Heart right ventricle (tissue), 16 donors: Measurements from ENCODE around the gene CENPN. TPM values are rescaled to one million over a fixed set of nuclear protein-coding genes. Genes with fewer than 3 reads are reported as not detected.
A peak's percentile ranks its signal among the peaks of the same experiment; 100 is the strongest.

ENCODE experiments used
- ATAC-seq, 8 donors: fragments of 200-7000 bp; cut with Tn5 transposase; one replicate each; pipeline ENCODE4 v1.9.1; 2020; ENCODE audit warnings: mild to moderate bottlenecking in 8 of 8, moderate library complexity in 8 of 8, moderate number of reproducible peaks in 1 of 8
- DNase-seq, 2 donors: peaks; one replicate each; pipeline ENCODE4 v3.0.0-alpha.2; 2020
- H3K27ac ChIP-seq, 10 donors: fragments of 200-600 bp; sonication (generic) in 2 of 10; one replicate each; pipeline versions ENCODE4 v1.5.0 to v1.8.0; 2020 to 2022; ENCODE audit warnings: mild to moderate bottlenecking in 3 of 10
- H3K27me3 ChIP-seq, 7 donors: fragments of 200-600 bp; one replicate each; pipeline ENCODE4 v1.8.0; 2021 to 2022; ENCODE audit warnings: mild to moderate bottlenecking in 2 of 7
- H3K36me3 ChIP-seq, 9 donors: fragments of 200-600 bp; sonication (generic) in 1 of 9; one replicate each; pipeline versions ENCODE4 v1.5.0 to v1.8.0; 2020 to 2022; ENCODE audit warnings: mild to moderate bottlenecking in 2 of 9
- H3K4me1 ChIP-seq, 9 donors: fragments of 200-600 bp; sonication (generic) in 1 of 9; one replicate each; pipeline versions ENCODE4 v1.5.0 to v1.8.0; 2020 to 2022; ENCODE audit warnings: mild to moderate bottlenecking in 4 of 9
- H3K4me3 ChIP-seq, 10 donors: fragments of 200-600 bp; sonication (generic) in 2 of 10; one replicate each; pipeline versions ENCODE4 v1.5.0 to v1.8.0; 2020 to 2022; ENCODE audit warnings: mild to moderate bottlenecking in 7 of 10, moderate library complexity in 2 of 10
- H3K9me3 ChIP-seq, 11 donors: fragments of 200-600 bp in 10 of 11; sonication (generic) in 2 of 11; one replicate each; pipeline versions ENCODE4 v1.5.0 to v1.8.0; 2013 to 2022; ENCODE audit warnings: mild to moderate bottlenecking in 2 of 11, control low read depth in 1 of 11, moderate library complexity in 1 of 11
- CTCF ChIP-seq, 9 donors: fragments of 200-600 bp; sonication (generic) in 2 of 9; IDR thresholded peaks; one replicate each; pipeline versions ENCODE4 v1.5.0 to v1.8.0; 2021 to 2022; ENCODE audit warnings: antibody characterized with exemption in 9 of 9, mild to moderate bottlenecking in 5 of 9, moderate library complexity in 1 of 9
- WGBS, 2 donors: extraction: QIAGEN DNeasy Blood & Tissue Kit; methylation state at CpG; one replicate each; pipeline ENCODE4 v1.1.7; 2013; ENCODE audit warnings: inconsistent platforms in 1 of 2; 5-methylcytosine and 5-hydroxymethylcytosine counted together
- intact Hi-C, 10 donors: fragments of 100-400 bp; cut with DNase I; formaldehyde crosslinking; loops; one replicate each; pipeline versions ENCODE4 v1.11.1 to v1.14.2; 2022
- polyA plus RNA-seq, 2 donors: library from polyadenylated mRNA; stranded (reverse); fragments of 200-250 nt; gene quantifications; one replicate each; pipeline ENCODE4 v1.2.3, GENCODE V29; 2013
- total RNA-seq, 10 donors: library from RNA; stranded (reverse); fragmentation: NEBNext Ultra II Directional in 3 of 10; extraction: Animal tissue kit (Norgen Biotek cat#: 25700) in 3 of 10; gene quantifications; one replicate each; pipeline versions ENCODE4 v1.2.1 to v1.2.4, GENCODE V29; 2021 to 2023
- donor health status: Arrhythmogenic right ventricular cardiomyopathy.
- donor health status: ischemic (EF 13 %, LVEDD 7.1; RV severe dilation, severe dysfunction).
- donor health status: healthy with polysubstance abuse.
- donor health status: DM: no; HTN: yes; CAD: no.
- donor health status: DM: no; HTN: no; CAD: no.
- donor health status: ischemic (EF 25% LVEDD 6.9; RV normal size, moderate dysfunction).
- donor health status: ischemic (EF 25% LVEDD 5.7; RV mildly dilated, moderate dysfunction).
- donor health status: healthy.
- donor health status: DM: yes; HTN: yes; CAD: no.
- donor health status: Ischemic cardiomyopathy.
- donor health status: ischemic (EF 35%, LVEDD 5.7; RV mildly dilated, moderate dysfunction).
- donor health status: nonischemic (EF 11% LVEDD 7.7; RV severe dilation, severe dysfunction).
- donor health status: DM: yes; HTN: yes; CAD: no.
- donor health status: PGD.
- donor health status: ischemic (EF 29% LVEDD 5.4; RV normal size, mild dysfunction).
- donor health status: nonischemic (EF 23%, LVEDD 6.1; RV moderate dilation, normal function).

Gene CENPN
- total and polyA plus RNA-seq, 12 donors = 0.95 to 16.2 (median 9.5) TPM

DNA sequence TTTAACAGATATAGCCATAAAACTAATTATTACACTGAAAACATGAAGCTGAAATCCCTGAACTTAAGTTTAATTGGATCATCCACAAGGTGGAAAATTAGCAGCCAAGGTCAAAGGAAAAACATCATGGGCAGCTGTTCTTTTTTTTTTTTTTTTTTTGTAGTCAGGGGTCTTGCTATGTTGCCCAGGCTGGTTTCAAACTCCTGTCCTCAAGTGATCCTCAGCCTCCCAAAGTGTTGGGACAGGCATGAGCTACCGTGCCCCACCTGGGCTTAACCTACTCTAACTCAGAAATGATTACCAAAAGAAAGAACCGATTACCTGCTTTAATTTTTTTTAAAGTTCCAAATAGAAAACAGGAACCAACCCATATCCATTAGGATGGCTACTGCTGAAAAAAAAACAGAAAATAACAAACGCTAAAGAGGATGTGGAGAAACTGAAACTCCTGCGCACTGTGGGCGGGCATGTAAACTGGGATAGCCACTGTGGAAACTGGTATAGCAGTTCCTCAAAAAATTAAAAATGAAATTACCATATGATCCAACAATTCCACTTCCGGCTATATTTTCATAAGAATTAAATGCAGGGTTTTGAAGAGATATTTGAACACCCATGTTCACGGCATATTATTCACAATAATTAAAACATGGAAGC is 8.9 kb upstream of the CENPN start:
- no peaks in the 10 kb centered on the region for H3K9me3 ChIP-seq
- peaks cover 0 to 32% (median 20%) of the 10 kb centered on the region in 9 donors for H3K4me1 ChIP-seq
- H3K27me3 ChIP-seq = no peaks in the 10 kb centered on the region
- ATAC-seq (peak in 1 of 8 donors; percentile 8), DNase-seq (no peak)
- H3K4me3 ChIP-seq = peak overlapping the region in 2 of 10 donors; percentile 32 to 45
- TF ChIP-seq CTCF (IDR thresholded peaks at IDR 0.05) = no peak
- 91 to 96% methylated on average over 7 of the region's 7 CpGs for WGBS, 2 donors
- intact Hi-C loops = no loop called here
- peak overlapping the region in 4 of 10 donors; percentile 6 to 80 (median 12) for H3K27ac ChIP-seq
- peaks cover 0 to 19% (median 0%) of the 10 kb centered on the region in 9 donors for H3K36me3 ChIP-seq

DNA sequence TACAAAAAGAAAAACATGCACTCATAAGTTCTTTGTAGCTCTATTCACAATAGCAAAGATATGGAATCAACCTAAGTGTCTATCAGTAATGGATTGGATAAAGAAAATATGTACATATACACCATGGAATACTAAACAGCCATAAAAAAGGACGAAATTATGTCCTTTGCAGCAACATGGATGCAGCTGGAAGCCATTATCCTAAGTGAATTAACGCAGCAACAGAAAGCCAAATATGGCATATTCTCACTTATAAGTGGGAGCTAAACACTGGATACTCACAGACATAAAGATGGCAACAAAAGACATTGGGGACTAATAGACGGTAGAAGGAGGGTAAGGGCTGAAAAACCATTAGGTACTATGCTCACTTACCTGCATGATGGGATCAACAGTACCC is 6.1 kb upstream of the CENPN start:
- H3K4me1 ChIP-seq = peaks cover 2 to 60% (median 41%) of the 10 kb centered on the region in 9 donors
- peaks cover 0 to 4% (median 0%) of the 10 kb centered on the region in 9 donors for H3K36me3 ChIP-seq
- DNase-seq (no peak), ATAC-seq (no peak)
- H3K9me3 ChIP-seq = no peaks in the 10 kb centered on the region
- intact Hi-C loops = loop anchor here in 2 of 10 donors (10.0 kb wide), 1 partner anchor 734 kb away; no protein-coding TSS in a partner anchor
- H3K27ac ChIP-seq = no peak overlapping the region
- 96 to 97% methylated on average over 3 of the region's 3 CpGs for WGBS, 2 donors
- no peak for TF ChIP-seq CTCF (IDR thresholded peaks at IDR 0.05)
- H3K4me3 ChIP-seq = no peak overlapping the region
- H3K27me3 ChIP-seq = no peaks in the 10 kb centered on the region

DNA sequence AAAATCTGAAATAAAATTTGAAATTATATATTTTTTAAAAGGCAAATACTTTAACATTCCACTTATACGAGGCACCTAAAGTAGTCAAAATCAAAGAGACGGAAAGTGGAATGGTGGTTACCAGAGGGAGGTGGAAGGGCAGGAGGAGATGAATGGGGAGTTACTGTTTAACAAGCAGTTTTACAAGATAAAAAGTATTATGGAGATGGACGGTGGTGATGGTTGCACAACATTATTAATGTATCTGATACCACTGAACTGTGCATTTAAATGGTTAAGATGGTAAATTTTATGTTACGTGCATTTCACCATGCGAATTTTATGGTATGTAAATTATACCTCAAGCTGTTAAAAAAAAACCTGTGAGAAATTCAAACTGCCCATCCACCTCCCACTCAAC is 5.7 kb upstream of the CENPN start:
- H3K36me3 ChIP-seq = no peaks in the 10 kb centered on the region
- DNase-seq (no peak), ATAC-seq (no peak)
- intact Hi-C loops = loop anchor here in 2 of 10 donors (10.0 kb wide), 1 partner anchor 733 kb away; no protein-coding TSS in a partner anchor
- WGBS, 2 donors = 86 to 88% methylated on average over 5 of the region's 5 CpGs
- no peak overlapping the region for H3K27ac ChIP-seq
- no peaks in the 10 kb centered on the region for H3K9me3 ChIP-seq
- H3K4me1 ChIP-seq = peaks cover 2 to 59% (median 43%) of the 10 kb centered on the region in 9 donors
- TF ChIP-seq CTCF (IDR thresholded peaks at IDR 0.05) = no peak
- no peaks in the 10 kb centered on the region for H3K27me3 ChIP-seq
- H3K4me3 ChIP-seq = no peak overlapping the region

GRCh38 chr16:81003064-81003463 is 4.0 kb upstream of the CENPN start:
- Histone ChIP-seq H3K4me3 (no peak overlapping the region), H3K9me3 (no peaks in the 10 kb centered on the region), H3K36me3 (no peaks in the 10 kb centered on the region), H3K4me1 (peaks cover 4 to 45% (median 29%) of the 10 kb centered on the region in 9 donors), H3K27ac (peak overlapping the region in 8 of 10 donors; percentile 18 to 99 (median 74)), H3K27me3 (no peaks in the 10 kb centered on the region)
- DNase-seq (no peak), ATAC-seq (no peak)
- WGBS, 2 donors = 64 to 75% methylated on average over 4 of the region's 4 CpGs
- intact Hi-C loops = loop anchor here in 2 of 10 donors (10.0 kb wide), 1 partner anchor 732 kb away; no protein-coding TSS in a partner anchor
- TF ChIP-seq CTCF (IDR thresholded peaks at IDR 0.05) = no peak
